Chondrocyte (in vitro differentiated cells): ENCODE results near the gene ZNF860. TPM values are rescaled to one million over a fixed set of nuclear protein-coding genes. Genes with fewer than 3 reads are reported as not detected.
A peak's percentile ranks its signal among the peaks of the same experiment; 100 is the strongest.

Experiments used
- DNase-seq: peaks from one replicate; pipeline ENCODE4 v3.0.0; 2021; ENCODE audit warnings: mixed read lengths, low spot score
- H3K27ac Mint-ChIP-seq: one replicate; pipeline ENCODE4 v1.8.0; 2021; ENCODE audit warnings: mild to moderate bottlenecking, moderate library complexity, mixed read lengths; ENCODE audit not compliant: unreplicated experiment
- H3K27me3 Mint-ChIP-seq: 2 replicates; pipeline ENCODE4 v1.8.0; 2021; ENCODE audit warnings: low read depth, mixed read lengths
- H3K36me3 Mint-ChIP-seq: 2 replicates; pipeline ENCODE4 v1.8.0; 2021; ENCODE audit warnings: low read depth, mixed read lengths
- H3K4me1 Mint-ChIP-seq: 2 replicates; pipeline ENCODE4 v1.8.0; 2021; ENCODE audit warnings: low read depth, mild to moderate bottlenecking, mixed read lengths
- H3K4me3 Mint-ChIP-seq: one replicate; pipeline ENCODE4 v1.8.0; 2021; ENCODE audit warnings: mild to moderate bottlenecking, moderate library complexity, mixed read lengths; ENCODE audit not compliant: unreplicated experiment
- H3K9me3 Mint-ChIP-seq: 2 replicates; pipeline ENCODE4 v1.8.0; 2021; ENCODE audit warnings: low read depth, mixed read lengths
- CTCF ChIP-seq: fragments of 200-600 bp; sonication (generic); IDR thresholded peaks from 2 replicates; pipeline ENCODE4 v1.5.0; 2021; ENCODE audit warnings: antibody characterized with exemption, mild to moderate bottlenecking, moderate library complexity
- total RNA-seq: library from RNA; stranded (reverse); gene quantifications from 3 replicates; pipeline ENCODE4 v1.2.1, GENCODE V29; 2021

The ZNF860 gene
- total RNA-seq, 1 donor from 2014 or later, result 1.5 TPM

GRCh38 chr3:32026593-32026992, 45.0 kb downstream of the ZNF860 start:
- Mint-ChIP-seq H3K27ac (no peak overlapping the region), H3K4me1 (no peaks in the 10 kb centered on the region), H3K36me3 (no peaks in the 10 kb centered on the region), H3K27me3 (no peaks in the 10 kb centered on the region), H3K4me3 (no peak overlapping the region), H3K9me3 (no peaks in the 10 kb centered on the region)
- no peak for DNase-seq
- no peak for TF ChIP-seq CTCF

- no peak for DNase-seq
- Mint-ChIP-seq H3K4me3 (no peak overlapping the region), H3K27me3 (no peaks in the 10 kb centered on the region), H3K4me1 (peaks cover 13% of the 10 kb centered on the region), H3K27ac (peak overlapping the region; percentile 25), H3K9me3 (peaks cover 8% of the 10 kb centered on the region), H3K36me3 (peaks cover 5% of the 10 kb centered on the region)
- no peak for TF ChIP-seq CTCF
Measured at GRCh38 chr3:32037932-32038267, 56.4 kb downstream of the ZNF860 start.

GRCh38 chr3:32041316-32041715, 59.8 kb downstream of the ZNF860 start:
- H3K4me3 Mint-ChIP-seq, result no peak overlapping the region
- TF ChIP-seq CTCF, result no peak
- H3K27ac Mint-ChIP-seq, result no peak overlapping the region
- H3K4me1 Mint-ChIP-seq, result peaks cover 27% of the 10 kb centered on the region
- no peaks in the 10 kb centered on the region for H3K27me3 Mint-ChIP-seq
- peaks cover 5% of the 10 kb centered on the region for H3K36me3 Mint-ChIP-seq
- DNase-seq, result no peak
- H3K9me3 Mint-ChIP-seq, result peaks cover 14% of the 10 kb centered on the region

Other genes with a start within 250 kb of the ZNF860 start
- 44.1 to 56.6 TPM (median 45.4 TPM) in 3 replicates for gene OSBPL10, start 488 bp upstream of the ZNF860 start, total RNA-seq
- gene GPD1L, start 124.9 kb downstream of the ZNF860 start, total RNA-seq, result 11.5 to 15.1 TPM (median 13.0 TPM) in 3 replicates